EL (cell line): ENCODE results near the gene EPHB2.
"Not testable (repeated sequence)": the region's sequence is repeated elsewhere in the genome, so short reads cannot be mapped to it uniquely, and the experiment has no call there.

Experiments
- DNase-seq: peaks from one replicate; pipeline ENCODE4 v3.0.0-alpha.2; 2016

EPHB2 gene

GRCh38 chr1:22710701-22711049 is at the start of gene EPHB2:
Gene EPHB2, plus strand, starts transcription at chr1:22710839. Its CDS starts 144 bp downstream, at chr1:22710983.
- peak; percentile 53 for DNase-seq

GRCh38 chr1:22661880-22662279 is 48.8 kb upstream of the EPHB2 start:
- DNase-seq: no peak

GRCh38 chr1:22662318-22662717 is 48.3 kb upstream of the EPHB2 start:
- peak; percentile 15 for DNase-seq

GRCh38 chr1:22662986-22663408 is 47.6 kb upstream of the EPHB2 start:
- DNase-seq: no peak

DNA sequence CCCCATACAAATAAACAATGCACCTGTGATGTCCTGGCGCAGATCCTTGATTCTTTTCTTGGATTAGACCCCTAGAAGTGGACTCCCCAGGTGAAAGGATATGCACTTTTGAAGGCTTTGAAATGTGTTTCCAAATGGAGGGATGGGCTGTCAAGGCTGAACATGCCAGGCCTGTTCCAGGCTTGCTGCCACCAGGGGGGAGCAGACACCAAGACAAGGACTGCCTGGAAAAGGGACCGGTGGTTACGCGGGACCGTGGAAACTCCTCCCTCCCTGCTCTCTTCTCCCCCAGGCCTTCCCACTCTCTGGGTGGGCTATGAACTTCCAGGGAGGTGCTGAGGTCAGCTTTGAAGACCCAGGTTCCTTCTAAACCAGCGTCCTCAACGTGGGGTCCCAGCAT is 44.9 kb upstream of the EPHB2 start:
- DNase-seq: peak; percentile 30

DNA sequence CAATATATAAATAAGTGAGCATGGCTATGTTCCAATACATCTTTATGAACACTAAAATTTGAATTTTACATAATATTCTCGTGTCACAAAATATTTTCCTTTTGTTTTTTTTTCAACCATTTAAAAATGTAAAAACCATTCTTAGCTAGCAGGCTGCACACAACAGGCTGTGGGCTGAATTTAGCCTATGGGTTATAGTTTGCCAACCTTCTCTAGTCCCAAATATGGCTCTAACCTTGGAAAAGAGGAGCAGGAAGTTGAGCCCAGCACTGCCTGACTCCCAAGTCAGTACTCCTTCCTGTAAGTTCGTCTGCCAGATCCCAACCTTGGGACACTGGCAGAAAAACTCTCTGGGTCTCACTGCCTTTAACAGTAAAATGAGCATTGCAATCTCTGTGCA is 44.2 kb upstream of the EPHB2 start:
- no peak for DNase-seq

DNA sequence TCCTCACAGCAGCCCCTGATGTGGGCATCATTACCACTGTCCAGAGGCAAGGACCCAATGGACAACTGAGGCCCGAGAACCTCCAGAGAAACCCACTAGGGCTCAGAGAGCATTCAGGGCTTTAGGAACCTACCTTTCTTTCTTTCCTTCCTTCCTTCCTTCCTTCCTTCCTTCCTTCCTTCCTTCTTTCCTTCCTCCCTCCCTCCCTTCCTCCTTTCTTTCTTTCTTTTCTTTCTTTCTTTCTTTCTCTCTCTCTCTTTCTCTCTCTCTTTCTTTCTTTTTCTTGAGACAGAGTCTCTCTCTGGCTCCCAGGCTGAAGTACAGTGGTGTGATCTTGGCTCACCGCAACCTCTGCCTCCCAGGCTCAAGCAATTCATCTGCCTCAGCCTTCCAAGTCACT is 41.8 kb upstream of the EPHB2 start:
- not testable (repeated sequence) for DNase-seq

DNA sequence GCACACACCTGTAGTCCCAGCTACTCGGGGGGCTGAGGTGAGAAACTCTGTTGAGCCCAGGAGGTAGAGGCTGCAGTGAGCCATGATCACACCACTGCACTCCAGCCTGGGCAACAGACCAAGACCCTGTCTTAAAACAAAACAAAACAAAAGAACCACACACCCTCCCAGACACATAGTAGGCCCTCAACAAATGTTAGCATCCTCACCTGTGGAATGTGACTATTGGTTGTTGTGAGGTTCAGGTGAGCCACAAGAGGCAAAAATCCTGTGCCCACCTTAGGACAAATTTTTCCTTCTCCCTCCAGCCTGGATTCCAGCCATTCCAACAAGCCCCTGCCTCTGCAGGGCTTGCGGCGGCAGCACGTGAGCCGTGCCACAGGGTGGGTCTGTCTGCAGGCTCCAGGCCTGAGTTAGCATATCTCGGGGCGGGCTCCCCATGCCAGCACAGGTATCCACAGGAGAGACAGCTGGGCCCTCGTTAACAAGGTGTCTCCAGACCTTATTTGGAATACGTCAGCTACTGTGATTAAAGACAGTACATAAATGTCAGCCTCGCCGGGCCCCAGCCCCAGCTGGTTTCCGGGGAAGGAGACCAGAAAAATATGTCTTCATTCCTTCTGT is 40.2 kb upstream of the EPHB2 start:
- DNase-seq: no peak

DNA sequence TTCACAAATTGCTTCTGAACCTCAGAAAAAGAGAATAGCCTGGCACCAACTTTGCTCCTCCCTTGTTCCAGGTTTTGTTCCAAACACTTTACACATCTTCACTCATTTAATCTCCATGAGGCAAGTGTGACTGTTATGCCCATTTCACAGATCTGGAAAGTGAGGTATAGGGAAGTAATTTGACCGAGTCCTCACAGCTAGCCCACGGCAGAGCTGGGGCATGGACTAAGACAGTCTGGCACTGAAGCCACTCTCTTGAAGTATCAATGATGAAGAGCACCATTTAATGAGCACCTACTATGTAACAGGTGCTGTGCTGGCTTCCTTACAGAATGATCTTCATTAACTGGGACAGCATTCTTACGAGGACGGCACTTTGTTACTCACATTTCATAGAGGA is 38.6 kb upstream of the EPHB2 start:
- no peak for DNase-seq

GRCh38 chr1:22673486-22674409 is 36.9 kb upstream of the EPHB2 start:
- peak; percentile 62 for DNase-seq

- DNase-seq: no peak
Observed at GRCh38 chr1:22674410-22674749, 36.3 kb upstream of the EPHB2 start.

- not testable (repeated sequence) for DNase-seq
Observed at GRCh38 chr1:22676151-22676550, 34.5 kb upstream of the EPHB2 start.

DNA sequence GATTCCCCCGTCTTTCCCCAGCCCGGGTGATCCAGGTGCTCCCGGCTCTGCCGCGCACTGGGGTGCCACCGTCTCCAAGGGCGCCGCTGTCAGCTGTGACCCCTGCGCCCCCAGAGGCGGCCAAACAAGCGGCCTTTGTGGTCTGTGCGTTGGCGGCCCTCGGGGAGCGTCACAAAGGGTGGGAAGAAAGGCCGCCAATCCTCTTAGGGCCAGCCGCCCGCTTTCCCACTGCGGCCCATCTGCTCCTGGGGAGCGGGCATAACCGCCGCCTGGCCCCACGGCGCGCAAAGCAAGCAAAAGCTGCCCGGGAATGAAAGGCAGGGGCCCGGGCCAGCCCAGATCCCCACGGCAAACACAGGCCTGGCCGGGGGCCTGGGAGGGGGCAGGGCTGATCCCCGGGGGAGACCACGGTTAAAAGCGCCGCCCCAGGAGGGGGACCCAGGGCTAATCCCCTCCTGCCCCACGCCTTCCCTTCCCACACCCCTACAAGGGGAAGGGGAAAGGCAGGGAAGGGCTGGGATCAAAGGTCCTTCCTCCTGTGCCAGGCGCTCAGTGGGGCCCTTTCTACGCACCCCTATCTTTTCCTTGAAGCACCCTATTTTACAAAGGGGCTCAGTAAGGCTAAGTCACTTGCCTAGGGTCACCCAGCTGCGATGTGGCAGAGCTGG is 33.6 kb upstream of the EPHB2 start:
- DNase-seq: no peak

- no peak for DNase-seq
Observed at GRCh38 chr1:22677931-22678896, 32.4 kb upstream of the EPHB2 start.

- DNase-seq: no peak
Observed at GRCh38 chr1:22680726-22681125, 29.9 kb upstream of the EPHB2 start.

DNA sequence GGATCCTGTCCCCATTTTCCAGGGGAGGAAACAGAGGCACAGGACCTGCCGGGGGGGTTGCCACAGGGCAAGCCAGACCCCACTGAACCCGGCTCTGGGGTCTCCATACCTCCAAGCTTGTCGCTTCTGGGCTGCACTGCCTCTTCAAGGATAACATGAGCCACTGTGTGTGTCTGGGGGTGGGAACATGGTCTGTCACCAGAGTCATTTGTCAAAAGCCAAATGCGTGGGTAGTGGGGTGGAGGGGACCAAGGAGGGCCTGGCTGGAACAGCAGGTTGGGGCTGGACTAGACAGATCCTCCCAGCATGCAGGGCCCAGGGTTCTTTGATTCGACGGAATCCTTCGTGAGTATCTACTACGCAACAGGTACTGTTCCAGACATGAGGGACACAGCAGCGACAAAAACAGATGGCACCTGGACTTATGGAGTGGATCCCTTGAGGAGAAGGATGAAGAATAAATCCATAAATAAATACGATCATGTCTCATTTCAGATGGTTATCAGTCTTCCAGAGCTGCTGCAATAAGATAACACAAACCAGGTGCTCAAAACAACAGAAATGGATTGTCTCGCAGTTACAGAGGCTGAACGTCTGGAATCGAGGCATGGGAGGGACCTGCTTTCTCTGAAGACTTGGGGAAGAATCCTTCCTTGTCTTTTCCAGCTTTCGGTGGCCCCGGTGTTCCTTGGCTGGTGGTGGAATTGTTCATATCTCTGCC is 28.9 kb upstream of the EPHB2 start:
- DNase-seq: no peak

DNA sequence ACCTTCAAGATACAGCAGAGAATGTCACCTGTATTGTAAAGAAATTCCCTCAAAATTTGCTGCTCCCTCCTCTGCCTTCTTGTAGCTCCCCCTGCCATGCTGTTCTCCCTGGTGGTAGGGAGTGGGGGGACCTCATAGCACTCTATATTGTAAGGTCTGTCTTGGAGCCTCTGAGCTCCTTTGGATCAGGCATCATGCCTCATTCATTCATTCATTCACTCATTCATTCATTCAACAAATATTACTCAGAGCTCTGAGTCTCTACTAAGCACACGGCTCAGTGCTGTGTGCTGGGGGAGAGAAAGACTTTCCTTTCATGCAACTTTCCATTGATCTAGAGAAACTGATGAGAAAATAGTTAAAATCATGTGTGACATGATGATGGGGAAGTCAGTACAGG is 27.1 kb upstream of the EPHB2 start:
- no peak for DNase-seq

GRCh38 chr1:22685591-22686059 is 25.0 kb upstream of the EPHB2 start:
- no peak for DNase-seq

DNA sequence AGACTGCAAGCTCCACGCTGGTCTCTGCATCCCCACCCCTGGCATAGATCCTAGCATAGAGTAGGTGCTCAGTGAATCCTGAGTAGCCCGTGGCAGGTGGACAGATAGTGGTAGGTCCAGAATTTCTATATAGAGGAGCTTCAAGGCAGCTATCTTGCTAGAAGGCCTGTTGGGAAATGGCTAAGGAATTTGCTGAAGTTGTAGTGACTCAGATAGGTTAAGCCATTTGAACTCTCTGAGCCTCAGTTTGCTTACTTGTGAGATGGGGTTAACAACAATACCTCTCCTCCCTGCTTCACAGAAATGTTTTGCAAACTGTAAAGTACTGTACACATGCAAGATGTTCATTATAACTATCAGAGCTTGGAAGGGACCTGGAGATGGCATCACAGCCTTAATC is 23.4 kb upstream of the EPHB2 start:
- DNase-seq: peak; percentile 30

GRCh38 chr1:22688466-22688865 is 22.2 kb upstream of the EPHB2 start:
- no peak for DNase-seq

- peak; percentile 95 for DNase-seq
Observed at GRCh38 chr1:22689505-22689904, 21.1 kb upstream of the EPHB2 start.
